Tibial nerve (tissue), 4 donors: Measurements from ENCODE around the gene CARD9. TPM values are rescaled to one million over a fixed set of nuclear protein-coding genes. Genes with fewer than 3 reads are reported as not detected.

Experiments
- DNase-seq, 2 donors: peaks; one replicate each; pipeline ENCODE4 v3.0.0-alpha.2; 2019; ENCODE audit warnings: low spot score in 2 of 2
- H3K27ac ChIP-seq, 4 donors: fragments of 200-600 bp; sonication (generic) in 3 of 4; one replicate each; pipeline ENCODE4 v1.5.1; 2017 to 2019; ENCODE audit warnings: mild to moderate bottlenecking in 1 of 4
- H3K27me3 ChIP-seq, 2 donors: fragments of 200-600 bp; sonication (generic) in 1 of 2; one replicate each; pipeline versions ENCODE4 v1.5.1 to v1.6.0; 2017 to 2019
- H3K36me3 ChIP-seq, 3 donors: fragments of 200-600 bp; sonication (generic); one replicate each; pipeline ENCODE4 v1.5.1; 2018 to 2019
- H3K4me1 ChIP-seq, 4 donors: fragments of 200-600 bp; sonication (generic) in 3 of 4; one replicate each; pipeline ENCODE4 v1.5.1; 2017 to 2019
- H3K4me3 ChIP-seq, 4 donors: fragments of 200-600 bp; sonication (generic) in 3 of 4; one replicate each; pipeline ENCODE4 v1.5.1; 2017 to 2019; ENCODE audit warnings: mild to moderate bottlenecking in 1 of 4, moderate library complexity in 1 of 4
- H3K9me3 ChIP-seq, 4 donors: fragments of 200-600 bp; sonication (generic) in 3 of 4; one replicate each; pipeline ENCODE4 v1.5.1; 2017 to 2019
- EP300 ChIP-seq, 2 donors: sonication (generic); formaldehyde crosslinking; IDR thresholded peaks; one replicate each; pipeline ENCODE4 v1.6.1; 2017; ENCODE audit warnings: antibody characterized with exemption in 2 of 2, mild to moderate bottlenecking in 1 of 2
- POLR2A ChIP-seq, 2 donors: fragments of 450-650 bp; IDR thresholded peaks; one replicate each; pipeline ENCODE4 v1.6.1; 2017; ENCODE audit warnings: antibody characterized with exemption in 2 of 2, mild to moderate bottlenecking in 2 of 2, moderate library complexity in 2 of 2
- WGBS, 2 donors: methylation state at CpG; one replicate each; pipeline ENCODE4 v1.1.5; 2018; 5-methylcytosine and 5-hydroxymethylcytosine counted together
- total RNA-seq, 4 donors: library from RNA; depleted of rRNA; stranded (reverse); fragments of >200 nt; gene quantifications; one replicate each; pipeline ENCODE4 v1.1.0, GENCODE V29; 2016
- TF ChIP-seq, protein P1 (sequence below), 5 experiments: fragments of 200-600 bp in 3 of 5; fragments of 450-650 bp in 2 of 5; sonication (generic) in 3 of 5; IDR thresholded peaks; one replicate each; pipeline ENCODE4 v1.5.1; 2016 to 2019; ENCODE audit warnings: antibody characterized with exemption in 5 of 5, mild to moderate bottlenecking in 3 of 5, moderate library complexity in 2 of 5

CARD9 gene
- total RNA-seq, 4 donors from 2014 or later, result 3.1 to 19.8 (median 3.1) TPM

- peak; percentile 52 to 83 for TF ChIP-seq EP300 (IDR thresholded peaks at IDR 0.05)
- TF ChIP-seq, protein P1, sequence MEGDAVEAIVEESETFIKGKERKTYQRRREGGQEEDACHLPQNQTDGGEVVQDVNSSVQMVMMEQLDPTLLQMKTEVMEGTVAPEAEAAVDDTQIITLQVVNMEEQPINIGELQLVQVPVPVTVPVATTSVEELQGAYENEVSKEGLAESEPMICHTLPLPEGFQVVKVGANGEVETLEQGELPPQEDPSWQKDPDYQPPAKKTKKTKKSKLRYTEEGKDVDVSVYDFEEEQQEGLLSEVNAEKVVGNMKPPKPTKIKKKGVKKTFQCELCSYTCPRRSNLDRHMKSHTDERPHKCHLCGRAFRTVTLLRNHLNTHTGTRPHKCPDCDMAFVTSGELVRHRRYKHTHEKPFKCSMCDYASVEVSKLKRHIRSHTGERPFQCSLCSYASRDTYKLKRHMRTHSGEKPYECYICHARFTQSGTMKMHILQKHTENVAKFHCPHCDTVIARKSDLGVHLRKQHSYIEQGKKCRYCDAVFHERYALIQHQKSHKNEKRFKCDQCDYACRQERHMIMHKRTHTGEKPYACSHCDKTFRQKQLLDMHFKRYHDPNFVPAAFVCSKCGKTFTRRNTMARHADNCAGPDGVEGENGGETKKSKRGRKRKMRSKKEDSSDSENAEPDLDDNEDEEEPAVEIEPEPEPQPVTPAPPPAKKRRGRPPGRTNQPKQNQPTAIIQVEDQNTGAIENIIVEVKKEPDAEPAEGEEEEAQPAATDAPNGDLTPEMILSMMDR (IDR thresholded peaks at IDR 0.05), result peak; percentile 32 to 83 (median 58)
- TF ChIP-seq POLR2A (IDR thresholded peaks at IDR 0.05), result peak; percentile 8 to 50
- peak overlapping the region in 3 of 4 donors; percentile 7 to 29 (median 28) for H3K4me3 ChIP-seq
- no peaks in the 10 kb centered on the region for H3K27me3 ChIP-seq
- DNase-seq, result peak; percentile 52 to 67
- H3K4me1 ChIP-seq, result peaks cover 0 to 78% (median 45%) of the 10 kb centered on the region in 4 donors
- 21 to 24% methylated on average over 4 to 42 of the region's 43 CpGs for WGBS, 2 donors
- peak overlapping the region; percentile 75 to 93 (median 86) for H3K27ac ChIP-seq
- H3K36me3 ChIP-seq, result peaks cover 0 to 30% (median 0%) of the 10 kb centered on the region in 3 donors
- H3K9me3 ChIP-seq, result no peaks in the 10 kb centered on the region
Observed at GRCh38 chr9:136345281-136346156, 27.9 kb downstream of the CARD9 start.

GRCh38 chr9:136344544-136345280, 28.8 kb downstream of the CARD9 start:
- 54 to 55% methylated on average over 21 of the region's 21 CpGs for WGBS, 2 donors
- Histone ChIP-seq H3K27ac (peak overlapping the region; percentile 75 to 93 (median 86)), H3K4me1 (peaks cover 0 to 86% (median 51%) of the 10 kb centered on the region in 4 donors), H3K27me3 (no peaks in the 10 kb centered on the region), H3K4me3 (no peak overlapping the region), H3K36me3 (peaks cover 0 to 30% (median 0%) of the 10 kb centered on the region in 3 donors), H3K9me3 (no peaks in the 10 kb centered on the region)
- TF ChIP-seq POLR2A (IDR thresholded peaks at IDR 0.05), result no peak
- TF ChIP-seq, protein P1 (IDR thresholded peaks at IDR 0.05), result no peak
- DNase-seq, result no peak

DNA sequence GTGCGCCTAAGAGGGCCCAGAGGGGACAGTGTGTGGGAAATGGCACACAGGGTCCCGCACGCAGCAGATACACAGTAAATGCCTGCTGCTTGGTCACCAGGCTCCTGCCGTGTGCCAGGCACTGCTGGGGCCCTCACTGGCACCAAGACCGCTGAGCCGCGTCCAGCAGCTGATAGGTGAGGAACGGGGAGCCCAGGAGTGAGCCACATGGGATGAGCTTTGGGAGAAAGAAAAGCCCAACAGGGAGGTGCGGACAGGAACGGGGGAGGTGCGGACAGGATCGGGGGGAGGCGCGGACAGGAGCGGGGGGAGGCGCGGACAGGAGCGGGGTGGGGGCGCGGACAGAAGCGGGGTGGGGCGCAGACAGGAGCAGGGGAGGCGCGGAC, 29.6 kb downstream of the CARD9 start:
- no peak for DNase-seq
- H3K27ac ChIP-seq, result peak overlapping the region; percentile 68 to 93 (median 86)
- H3K4me3 ChIP-seq, result no peak overlapping the region
- H3K36me3 ChIP-seq, result peaks cover 0 to 28% (median 0%) of the 10 kb centered on the region in 3 donors
- H3K4me1 ChIP-seq, result peaks cover 0 to 95% (median 57%) of the 10 kb centered on the region in 4 donors
- 90 to 91% methylated on average over 24 of the region's 24 CpGs for WGBS, 2 donors
- TF ChIP-seq, protein P1 (IDR thresholded peaks at IDR 0.05), result no peak
- no peak for TF ChIP-seq POLR2A (IDR thresholded peaks at IDR 0.05)
- TF ChIP-seq EP300 (IDR thresholded peaks at IDR 0.05), result no peak
- H3K9me3 ChIP-seq, result no peaks in the 10 kb centered on the region
- no peaks in the 10 kb centered on the region for H3K27me3 ChIP-seq

DNA sequence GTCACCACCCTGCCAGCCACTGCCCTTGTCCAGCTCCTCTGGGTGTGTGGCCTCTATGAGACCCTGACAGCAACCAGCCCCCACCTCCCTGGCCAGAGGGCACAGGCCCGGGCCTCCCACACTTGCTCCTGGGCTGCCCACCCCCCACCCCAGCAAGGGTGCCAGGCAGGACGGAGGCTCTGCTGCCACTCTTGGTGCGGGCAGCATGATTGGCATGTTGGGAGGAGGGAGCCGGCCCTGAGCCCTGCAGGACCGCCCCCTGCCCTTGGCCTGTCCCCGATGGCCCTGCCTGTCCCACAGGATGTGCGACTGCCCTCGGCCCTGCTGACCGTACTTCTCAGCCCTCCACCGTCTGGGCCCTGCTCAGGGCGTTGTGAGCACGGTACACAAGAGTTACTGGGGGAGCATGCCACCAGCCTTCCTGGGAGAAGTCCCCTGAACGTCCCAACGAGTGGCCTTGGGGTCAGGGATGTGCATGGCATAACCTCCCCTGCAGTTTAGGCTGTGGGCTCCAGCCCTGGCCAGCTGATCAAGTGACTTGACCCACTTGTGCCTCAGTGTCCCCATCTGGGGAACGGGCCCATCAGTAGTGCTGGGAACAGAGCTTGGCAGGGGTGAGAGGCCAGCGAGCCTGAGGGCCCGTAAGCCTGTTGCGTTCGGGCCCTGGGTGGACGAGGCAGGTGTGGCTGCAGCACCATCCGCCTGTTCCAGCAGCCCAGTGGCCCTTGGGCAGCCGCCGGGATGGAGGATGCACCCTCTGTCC, 30.2 kb downstream of the CARD9 start:
- Histone ChIP-seq H3K27ac (peak overlapping the region; percentile 68 to 93 (median 86)), H3K9me3 (no peaks in the 10 kb centered on the region), H3K27me3 (no peaks in the 10 kb centered on the region), H3K4me1 (peaks cover 0 to 99% (median 56%) of the 10 kb centered on the region in 4 donors), H3K36me3 (peaks cover 0 to 28% (median 0%) of the 10 kb centered on the region in 3 donors), H3K4me3 (peak overlapping the region in 2 of 4 donors; percentile 44 to 53)
- WGBS, 2 donors, result 59 to 61% methylated on average over 8 to 14 of the region's 23 CpGs
- TF ChIP-seq, protein P1 (IDR thresholded peaks at IDR 0.05), result no peak
- TF ChIP-seq POLR2A (IDR thresholded peaks at IDR 0.05) (no peak), EP300 (IDR thresholded peaks at IDR 0.05) (no peak)
- no peak for DNase-seq
